ENCODE results near the gene RHEB. TPM values are rescaled to one million over a fixed set of nuclear protein-coding genes. Genes with fewer than 3 reads are reported as not detected.

Gene RHEB
- total RNA-seq, 1 experiment from 2014 or later, result 114 TPM

- Histone ChIP-seq H3K9me3 (ENCODE audit: control insufficient read depth, low read depth, low read length) (no peaks in the 10 kb centered on the region), H4K91ac (ENCODE audit: insufficient read length, low read depth, low read length) (no peak overlapping the region), H2AK5ac (ENCODE audit: insufficient read length, low read length) (no peak overlapping the region), H4K5ac (ENCODE audit: insufficient read length, low read depth, low read length) (no peak overlapping the region), H2BK120ac (ENCODE audit: low read depth, low read length, poor library complexity, severe bottlenecking) (no peak overlapping the region), H3K9ac (ENCODE audit: extremely low read depth, insufficient read length, low read length) (no peak overlapping the region), H3K23ac (ENCODE audit: insufficient read length, low read depth, low read length) (no peak overlapping the region), H3K4ac (ENCODE audit: low read depth, low read length) (no peak overlapping the region), H3K56ac (ENCODE audit: insufficient read length, low read depth, low read length) (no peak overlapping the region), H3K4me2 (ENCODE audit: insufficient read depth, insufficient read length, low read length) (no peak overlapping the region), H2BK12ac (ENCODE audit: insufficient read length, low read depth, low read length) (no peak overlapping the region), H3K18ac (ENCODE audit: insufficient read length, low read depth, low read length) (no peak overlapping the region), H3K4me1 (ENCODE audit: insufficient read depth, low read length) (no peaks in the 10 kb centered on the region; the same call in 1 of the 2 replicates), H3K14ac (ENCODE audit: insufficient read depth, low read length) (no peak overlapping the region), H3K27me3 (ENCODE audit: insufficient read depth, low read length) (no peaks in the 10 kb centered on the region), H3K27ac (ENCODE audit: insufficient read length, low read depth, low read length) (no peak overlapping the region), H2BK15ac (ENCODE audit: low read depth, low read length) (no peak overlapping the region), H2BK20ac (ENCODE audit: low read depth, low read length, poor library complexity, severe bottlenecking) (no peak overlapping the region), H2BK5ac (ENCODE audit: insufficient read length, low read length) (no peak overlapping the region), H4K20me1 (ENCODE audit: control insufficient read depth, insufficient read depth, insufficient read length) (no peaks in the 10 kb centered on the region), H3T11ph (ENCODE audit: low read length) (no peak overlapping the region), H2AFZ (ENCODE audit: low read length) (no peak overlapping the region), H3K79me1 (ENCODE audit: insufficient read depth, low read depth, low read length, poor library complexity, severe bottlenecking) (no peaks in the 10 kb centered on the region), H3K79me2 (ENCODE audit: insufficient read depth, low read length) (no peaks in the 10 kb centered on the region), H4K8ac (replicated peaks; ENCODE audit: insufficient read length, low read depth, low read length) (no peak overlapping the region), H3K23me2 (ENCODE audit: insufficient read length, low read depth, low read length, poor library complexity, severe bottlenecking) (peaks cover 11% of the 10 kb centered on the region)
- peak overlapping the region in 1 of 3 experiments; percentile 59; a peak in 1 of 7 replicates for H3K27ac Mint-ChIP-seq
- peaks cover 3% of the 10 kb centered on the region for H3K27me3 Mint-ChIP-seq (ENCODE audit: low read depth)
- no peak overlapping the region for H3K4me3 Mint-ChIP-seq
- no CpG with 5 or more reads among the region's 23 CpGs for WGBS (ENCODE audit: extremely low coverage, insufficient read length, low lambda C conversion rate)
- H3K9me3 Mint-ChIP-seq, result peaks cover 0 to 3% of the 10 kb centered on the region in 2 experiments; a peak in 2 of 5 replicates
- no peak for DNase-seq
- H3K4me1 Mint-ChIP-seq, result peaks cover 18 to 29% of the 10 kb centered on the region in 2 experiments
- peaks cover 0 to 5% (median 0%) of the 10 kb centered on the region in 3 experiments; a peak in 2 of 7 replicates for H3K36me3 Mint-ChIP-seq (ENCODE audit: insufficient read depth in 1 of 3, low read depth in 3 of 3)
- TF ChIP-seq CTCF (conservative IDR thresholded peaks at IDR 0.05), result no peak
Measured at GRCh38 chr7:151437866-151438516, 81.7 kb downstream of the RHEB start.

Measured in H9 (cell line).